GM10248 (cell line): ENCODE measurements around the gene KRT78.

Experiments
- CTCF ChIA-PET: fragments of 300-600 bp; sonication (Branson Sonifier 250); formaldehyde crosslinking; extraction: SDS; loops from one replicate; lab custom pipeline; 2021; ENCODE audit warnings: antibody characterized with exemption; lab: Yijun Ruan, JAX
- POLR2A ChIA-PET: fragments of 350-650 bp; sonication (Branson Sonifier 250); formaldehyde crosslinking; extraction: SDS; loops from one replicate; lab custom pipeline; 2020; ENCODE audit warnings: antibody characterized with exemption; lab: Yijun Ruan, JAX
- DNase-seq: peaks from one replicate; pipeline ENCODE4 v3.0.0; 2012; ENCODE audit errors: extremely low spot score
- CTCF ChIP-seq: IDR thresholded peaks from 2 replicates; pipeline ENCODE4 v1.5.1; 2012; ENCODE audit warnings: mild to moderate bottlenecking, low read depth; ENCODE audit errors: extremely low read depth, missing control alignments, control extremely low read depth

The KRT78 gene

GRCh38 chr12:52839436-52840105, 9.2 kb downstream of the KRT78 start:
- no peak for TF ChIP-seq CTCF
- ChIA-PET POLR2A (no interaction called here), CTCF (interaction anchor here (1.6 to 2.2 kb wide), 2 partner anchors 8 to 46 kb away, joined by 3 to 7 read pairs; no protein-coding TSS in a partner anchor)
- no peak for DNase-seq

- no peak for TF ChIP-seq CTCF
- ChIA-PET POLR2A (no interaction called here), CTCF (interaction anchor here (1.1 to 2.2 kb wide), 3 partner anchors 8 to 47 kb away, joined by 3 to 7 read pairs (median 4); no protein-coding TSS in a partner anchor)
- no peak for DNase-seq
Measured at GRCh38 chr12:52838609-52839435, 10.0 kb downstream of the KRT78 start.

GRCh38 chr12:52837781-52838608, 10.8 kb downstream of the KRT78 start:
- TF ChIP-seq CTCF: no peak
- CTCF ChIA-PET: interaction anchor here (1.1 kb wide), 1 partner anchor 15 kb away, joined by 4 read pairs; no protein-coding TSS in a partner anchor
- POLR2A ChIA-PET: no interaction called here
- DNase-seq: no peak

- DNase-seq: no peak
- CTCF ChIA-PET: interaction anchor here (2.1 kb wide), 1 partner anchor 28 kb away, joined by 5 read pairs; no protein-coding TSS in a partner anchor
- TF ChIP-seq CTCF: no peak
- POLR2A ChIA-PET: no interaction called here
Measured at GRCh38 chr12:52837413-52837741, 11.4 kb downstream of the KRT78 start.

- no peak for TF ChIP-seq CTCF
- POLR2A ChIA-PET: no interaction called here
Measured at GRCh38 chr12:52836491-52837412, 12.0 kb downstream of the KRT78 start.

More at GRCh38 chr12:52836491-52837412, 12.0 kb downstream of the KRT78 start:
- no peak for DNase-seq
- CTCF ChIA-PET: interaction anchor here (2.1 kb wide), 1 partner anchor 29 kb away, joined by 5 read pairs; no protein-coding TSS in a partner anchor
